NCI-H1436 (cell line): Measurements from ENCODE around the gene EIF3D.

Experiments used
- DNase-seq: peaks from one replicate; lab custom pipeline; 2025; lab: John Stamatoyannopoulos, UW

Gene EIF3D

DNA sequence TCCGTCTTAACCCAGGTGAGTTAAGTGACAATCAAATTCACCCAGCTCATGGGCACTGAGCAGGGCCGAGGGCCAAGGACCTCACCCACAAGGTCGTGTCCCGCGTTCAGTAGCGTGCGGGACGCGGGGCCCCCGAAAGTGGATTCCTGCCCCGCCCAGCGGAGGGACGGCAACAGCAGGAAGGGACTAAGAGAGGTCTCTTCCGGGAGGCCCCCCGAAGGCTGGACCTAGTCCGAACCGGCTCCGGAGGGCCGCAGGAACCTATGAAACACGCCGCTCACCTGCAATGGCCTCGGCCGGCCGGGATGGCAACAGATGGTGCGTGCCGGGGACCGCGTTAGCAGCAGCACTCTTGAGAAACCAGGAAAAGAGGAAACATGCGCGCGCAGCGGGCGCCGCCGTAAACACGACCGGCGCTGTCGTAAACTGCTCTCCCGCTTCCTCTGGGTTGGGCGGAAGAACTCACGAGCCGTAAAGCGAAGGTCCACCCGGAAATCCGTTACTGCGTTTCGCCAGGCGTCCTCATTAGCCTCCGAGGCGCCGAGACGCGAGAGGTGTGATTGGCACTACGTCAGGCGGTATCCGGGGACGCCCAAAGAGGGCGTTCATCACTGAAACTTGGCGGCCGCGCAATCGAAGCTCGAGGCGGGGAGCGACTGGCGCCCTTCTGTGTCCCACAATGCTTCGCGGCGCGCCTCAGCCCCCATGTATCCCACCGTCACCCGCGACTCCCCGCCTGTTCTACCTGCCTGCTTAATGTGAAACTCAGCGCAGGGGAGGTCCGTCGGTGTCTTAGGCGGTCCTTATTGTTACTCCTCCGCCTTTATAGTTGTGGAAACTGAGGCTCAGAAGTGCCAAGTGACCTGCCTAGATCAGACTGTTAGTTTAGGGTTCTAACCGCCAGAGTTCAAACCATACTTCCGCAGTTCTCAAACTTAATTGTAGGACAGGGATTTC, at the start of gene EIF3D:
TSS of gene EIF3D (minus strand) at position 372 of the 957 bp plus-strand sequence. CDS start 3,045 bp downstream, outside the sequence.
- DNase-seq, result peak; percentile 99

DNA sequence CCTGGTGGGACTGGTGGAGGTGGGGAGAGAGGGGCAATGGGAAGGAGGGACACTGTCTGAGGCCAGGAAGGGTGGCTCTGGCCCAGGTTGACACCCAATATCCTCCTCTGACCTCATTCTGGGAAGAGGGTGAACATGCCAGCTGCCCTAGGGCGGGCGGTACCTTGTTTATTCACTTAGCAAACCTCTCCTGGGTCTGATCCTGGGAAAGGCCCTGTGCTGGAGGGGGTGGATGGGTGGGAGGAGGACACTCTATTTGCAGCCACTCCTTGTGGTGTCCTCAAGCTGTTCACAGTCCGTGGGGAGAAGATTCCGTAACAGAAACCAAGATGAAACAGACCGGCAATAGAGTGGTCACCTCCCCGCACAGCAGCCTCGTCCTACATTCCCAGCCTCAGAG, 49.7 kb upstream of the EIF3D start:
- DNase-seq, result no peak

GRCh38 chr22:36577019-36577418, 48.1 kb upstream of the EIF3D start:
- DNase-seq, result no peak

DNA sequence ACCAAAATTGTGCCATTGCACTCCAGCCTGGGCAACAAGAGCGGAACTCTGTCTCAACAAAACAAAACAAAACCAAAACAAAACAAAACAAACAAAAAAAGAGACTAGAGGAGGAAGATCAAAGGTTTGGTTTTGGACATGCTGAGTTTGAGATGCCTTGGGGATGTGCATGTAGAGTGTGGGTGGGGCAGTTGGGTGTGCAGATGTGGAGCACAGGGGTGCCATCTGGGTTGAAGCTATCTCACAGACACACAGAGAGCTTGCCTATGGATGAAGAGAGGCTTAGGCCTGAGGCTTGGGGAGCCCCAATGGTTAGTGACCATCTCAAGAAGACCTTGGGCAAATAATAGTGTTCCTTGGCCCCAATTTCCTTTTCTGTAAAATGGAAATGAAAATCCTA, 45.8 kb upstream of the EIF3D start:
- DNase-seq, result no peak

GRCh38 chr22:36573815-36574363, 44.9 kb upstream of the EIF3D start:
- DNase-seq, result no peak

- DNase-seq, result no peak
These were observed 43.0 kb upstream of the EIF3D start for GRCh38 chr22:36571991-36572390.

- no peak for DNase-seq
These were observed 41.0 kb upstream of the EIF3D start for GRCh38 chr22:36569999-36570398.

DNA sequence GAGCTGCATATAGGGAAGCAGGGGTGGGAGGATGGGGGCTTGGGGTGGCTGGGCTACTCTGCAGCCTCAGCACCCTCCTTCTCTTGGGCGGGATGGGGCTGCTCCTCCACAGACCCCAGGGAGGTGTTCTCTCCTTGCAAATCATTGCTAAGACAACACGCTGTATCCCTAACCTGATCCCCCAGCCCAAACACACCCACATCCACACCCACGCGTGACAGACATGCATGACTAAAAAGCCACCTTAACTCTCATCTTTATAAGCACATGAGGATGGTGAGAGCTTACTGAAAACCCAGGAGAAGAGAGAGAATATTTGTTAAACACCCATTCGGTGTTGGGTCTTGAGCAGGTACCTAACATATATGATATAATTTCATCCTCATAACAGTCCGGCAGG, 39.9 kb upstream of the EIF3D start:
- no peak for DNase-seq

DNA sequence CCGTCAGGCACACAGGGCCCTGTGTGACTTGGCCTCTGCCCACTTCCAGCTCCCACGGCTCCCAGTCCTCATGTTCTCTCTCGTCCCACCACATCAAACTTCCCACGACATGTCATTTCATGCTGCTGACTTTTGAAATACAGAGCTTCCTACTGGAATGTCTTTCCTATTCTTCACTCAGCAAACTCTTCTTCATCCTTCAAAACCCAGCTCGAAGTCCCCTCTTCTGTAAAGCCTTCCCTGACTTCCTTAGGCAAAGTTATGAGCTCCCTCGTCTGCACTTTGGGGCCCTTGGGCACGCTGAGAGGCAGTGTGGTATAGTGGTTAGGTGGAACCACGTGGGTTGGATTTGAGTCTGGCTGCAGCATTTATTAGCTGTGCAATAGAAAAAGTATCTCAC, 37.8 kb upstream of the EIF3D start:
- DNase-seq, result no peak

GRCh38 chr22:36565686-36566085, 36.7 kb upstream of the EIF3D start:
- no peak for DNase-seq

- DNase-seq, result no peak
These were observed 36.2 kb upstream of the EIF3D start for GRCh38 chr22:36565159-36565507.

- no peak for DNase-seq
These were observed 35.6 kb upstream of the EIF3D start for GRCh38 chr22:36564422-36565158.

- DNase-seq, result no peak
These were observed 34.9 kb upstream of the EIF3D start for GRCh38 chr22:36563898-36564297.

GRCh38 chr22:36563444-36563843, 34.5 kb upstream of the EIF3D start:
- DNase-seq, result no peak

GRCh38 chr22:36563001-36563400, 34.0 kb upstream of the EIF3D start:
- DNase-seq, result no peak

DNA sequence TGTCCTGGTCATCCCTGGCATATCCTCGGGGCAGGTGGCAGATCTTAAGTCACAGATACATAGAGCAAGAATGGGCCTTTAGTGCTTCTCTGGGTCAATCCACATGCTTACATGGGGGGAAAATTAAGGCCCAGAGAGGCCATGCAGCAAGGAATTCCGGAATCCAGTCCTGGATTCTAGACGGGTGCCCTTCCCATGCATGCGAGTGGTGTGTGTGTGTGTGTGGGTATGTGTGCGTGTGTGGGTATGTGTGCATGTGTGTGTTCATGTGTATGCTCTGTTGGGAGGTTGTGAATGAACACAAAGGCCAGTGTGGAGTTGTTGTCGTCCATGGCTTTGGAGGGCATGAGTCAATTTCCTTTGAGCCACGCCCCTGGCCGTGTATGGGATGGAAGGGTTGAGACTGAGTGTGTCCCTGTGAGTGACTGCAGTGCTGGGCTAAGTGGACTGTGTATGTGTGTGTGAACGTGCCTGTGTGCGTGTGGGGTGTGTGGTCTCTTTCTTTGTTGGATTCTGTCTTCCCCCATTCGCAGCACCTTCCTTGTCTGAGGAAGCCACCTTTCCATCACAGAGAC, 33.4 kb upstream of the EIF3D start:
- DNase-seq, result no peak

DNA sequence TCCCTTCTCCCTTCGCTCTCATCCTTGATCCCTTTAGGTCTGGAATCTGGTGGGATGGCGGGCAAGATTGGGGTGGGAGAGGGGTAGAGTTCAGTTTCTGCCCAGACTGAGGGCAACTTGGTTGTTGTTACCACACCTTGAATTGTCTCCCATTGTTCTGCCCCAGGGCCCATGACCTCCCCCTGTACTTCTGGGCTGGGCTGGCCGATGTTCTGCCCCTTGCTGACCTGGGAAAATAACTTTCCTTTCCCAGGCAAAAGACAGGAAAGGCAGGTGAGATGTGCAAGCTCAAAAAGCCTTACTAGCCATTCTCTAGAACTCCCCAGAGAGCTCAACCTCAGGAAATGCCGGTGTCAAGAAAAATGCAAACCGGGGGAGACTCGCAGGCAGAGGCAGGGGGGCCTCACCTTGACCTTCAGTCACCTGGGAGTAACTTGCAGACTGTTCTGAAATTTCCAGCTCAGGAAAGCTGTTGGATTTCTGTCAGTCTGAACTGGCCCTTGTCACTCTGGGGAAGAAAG, 32.4 kb upstream of the EIF3D start:
- no peak for DNase-seq

DNA sequence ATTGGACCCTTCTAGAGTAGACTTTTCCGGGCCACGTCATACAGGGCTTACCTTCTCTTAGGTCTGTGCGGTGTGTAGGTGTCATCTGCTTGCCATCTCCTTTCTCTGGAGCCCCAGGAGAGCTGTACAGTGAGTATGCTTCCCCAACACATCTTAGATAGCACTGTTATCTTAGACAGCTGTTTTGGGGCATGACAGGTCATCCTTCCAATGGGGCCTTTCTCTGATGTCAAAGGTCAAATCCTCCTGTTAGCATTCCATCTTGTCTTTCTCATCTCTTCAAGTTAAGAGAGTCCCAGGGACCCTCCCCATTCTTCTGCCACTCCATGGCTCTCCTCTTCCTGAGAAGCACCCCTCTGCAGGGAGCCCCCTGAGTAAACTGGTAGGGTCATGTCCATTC, 31.0 kb upstream of the EIF3D start:
- DNase-seq, result no peak

DNA sequence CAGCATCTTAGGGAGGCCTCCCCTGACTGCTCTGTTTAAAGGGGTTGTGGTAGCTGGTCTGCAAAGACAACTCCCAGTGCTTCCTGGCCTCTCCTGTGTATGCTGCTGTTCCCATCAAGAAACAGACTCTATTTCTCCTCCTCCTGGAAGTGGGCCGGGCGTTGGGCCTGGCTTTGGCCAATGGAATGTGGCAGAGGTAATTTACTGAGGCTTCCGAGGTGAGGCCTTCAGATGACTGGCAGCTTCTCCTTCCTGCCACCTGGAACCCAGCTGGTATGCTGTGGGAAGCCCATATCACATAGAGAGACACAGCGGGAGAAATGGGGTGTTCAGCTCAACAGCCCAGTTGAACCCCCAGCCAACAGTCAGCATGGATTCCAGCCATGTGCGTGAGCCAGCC, 25.1 kb upstream of the EIF3D start:
- no peak for DNase-seq

GRCh38 chr22:36552289-36552688, 23.3 kb upstream of the EIF3D start:
- no peak for DNase-seq

- no peak for DNase-seq
These were observed 21.9 kb upstream of the EIF3D start for GRCh38 chr22:36550701-36551495.

DNA sequence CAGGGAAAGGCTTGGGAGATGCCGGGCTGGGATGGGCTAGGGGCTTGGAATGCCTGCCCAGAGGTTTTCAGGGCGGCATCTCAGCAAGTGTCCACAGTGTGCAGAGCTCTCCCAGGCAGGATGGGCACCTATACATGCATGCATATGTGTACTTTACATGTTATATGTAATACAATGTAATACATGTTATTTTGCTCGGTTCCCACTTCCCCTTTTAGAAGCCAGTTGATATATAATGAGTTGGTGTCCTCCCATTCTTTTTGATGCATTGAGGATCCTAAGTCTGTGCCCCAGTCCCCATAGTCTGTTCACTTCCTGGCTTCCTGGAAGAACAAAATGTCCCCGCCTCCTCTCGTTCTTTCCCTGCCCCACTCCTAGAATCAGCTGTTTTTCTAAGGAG, 20.1 kb upstream of the EIF3D start:
- DNase-seq, result no peak
